GM06990 (cell line): ENCODE data around the gene ZNF488.

Source experiments
- DNase-seq: peaks from one replicate; pipeline ENCODE4 v3.0.0-alpha.2; 2011; ENCODE audit not compliant: insufficient read length; ENCODE audit errors: extremely low read depth
- H3K27me3 ChIP-seq: replicated peaks from 2 replicates; pipeline ENCODE4 v1.6.0; 2011; ENCODE audit warnings: low read length; ENCODE audit not compliant: control insufficient read depth, insufficient read depth
- H3K36me3 ChIP-seq: 2 replicates; pipeline ENCODE4 v1.5.1; 2011; ENCODE audit warnings: low read length; ENCODE audit not compliant: control insufficient read depth, insufficient read depth
- H3K4me3 ChIP-seq: replicated peaks from 2 replicates; pipeline ENCODE4 v1.5.1; 2011; ENCODE audit warnings: low read depth, mild to moderate bottlenecking, control low read depth, low read length
- TF ChIP-seq, protein P1 (sequence below): IDR thresholded peaks from 2 replicates; pipeline ENCODE4 v1.5.1; 2011; ENCODE audit warnings: low read length, control low read depth, mild to moderate bottlenecking, inconsistent platforms; ENCODE audit not compliant: insufficient read depth, poor library complexity, severe bottlenecking

Gene ZNF488

DNA sequence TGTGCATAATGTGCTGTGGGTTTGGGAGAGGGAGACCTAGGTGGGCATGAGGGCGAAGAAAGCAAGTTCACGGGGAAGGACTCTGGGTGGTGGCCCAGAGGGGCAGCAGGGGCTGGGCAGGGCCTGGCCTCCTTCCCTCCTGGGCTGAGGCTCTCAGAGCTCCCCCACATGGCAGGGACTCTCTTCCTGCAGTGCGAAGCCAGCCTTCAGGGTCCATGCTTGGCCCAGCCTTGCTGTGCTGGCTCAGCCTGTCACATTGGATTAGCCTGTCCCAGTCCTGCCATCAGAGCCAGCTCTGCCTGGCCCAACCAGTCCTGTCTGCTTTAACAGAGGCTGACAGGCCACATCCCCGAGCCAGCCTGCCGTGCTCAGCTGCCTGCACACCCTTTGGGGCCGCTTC is 20.4 kb upstream of the ZNF488 start:
- Histone ChIP-seq H3K36me3 (no peaks in the 10 kb centered on the region), H3K4me3 (no peak overlapping the region), H3K27me3 (no peaks in the 10 kb centered on the region; the same call in 1 of the 2 replicates)
- no peak for DNase-seq
- TF ChIP-seq, protein P1, sequence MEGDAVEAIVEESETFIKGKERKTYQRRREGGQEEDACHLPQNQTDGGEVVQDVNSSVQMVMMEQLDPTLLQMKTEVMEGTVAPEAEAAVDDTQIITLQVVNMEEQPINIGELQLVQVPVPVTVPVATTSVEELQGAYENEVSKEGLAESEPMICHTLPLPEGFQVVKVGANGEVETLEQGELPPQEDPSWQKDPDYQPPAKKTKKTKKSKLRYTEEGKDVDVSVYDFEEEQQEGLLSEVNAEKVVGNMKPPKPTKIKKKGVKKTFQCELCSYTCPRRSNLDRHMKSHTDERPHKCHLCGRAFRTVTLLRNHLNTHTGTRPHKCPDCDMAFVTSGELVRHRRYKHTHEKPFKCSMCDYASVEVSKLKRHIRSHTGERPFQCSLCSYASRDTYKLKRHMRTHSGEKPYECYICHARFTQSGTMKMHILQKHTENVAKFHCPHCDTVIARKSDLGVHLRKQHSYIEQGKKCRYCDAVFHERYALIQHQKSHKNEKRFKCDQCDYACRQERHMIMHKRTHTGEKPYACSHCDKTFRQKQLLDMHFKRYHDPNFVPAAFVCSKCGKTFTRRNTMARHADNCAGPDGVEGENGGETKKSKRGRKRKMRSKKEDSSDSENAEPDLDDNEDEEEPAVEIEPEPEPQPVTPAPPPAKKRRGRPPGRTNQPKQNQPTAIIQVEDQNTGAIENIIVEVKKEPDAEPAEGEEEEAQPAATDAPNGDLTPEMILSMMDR = no peak

DNA sequence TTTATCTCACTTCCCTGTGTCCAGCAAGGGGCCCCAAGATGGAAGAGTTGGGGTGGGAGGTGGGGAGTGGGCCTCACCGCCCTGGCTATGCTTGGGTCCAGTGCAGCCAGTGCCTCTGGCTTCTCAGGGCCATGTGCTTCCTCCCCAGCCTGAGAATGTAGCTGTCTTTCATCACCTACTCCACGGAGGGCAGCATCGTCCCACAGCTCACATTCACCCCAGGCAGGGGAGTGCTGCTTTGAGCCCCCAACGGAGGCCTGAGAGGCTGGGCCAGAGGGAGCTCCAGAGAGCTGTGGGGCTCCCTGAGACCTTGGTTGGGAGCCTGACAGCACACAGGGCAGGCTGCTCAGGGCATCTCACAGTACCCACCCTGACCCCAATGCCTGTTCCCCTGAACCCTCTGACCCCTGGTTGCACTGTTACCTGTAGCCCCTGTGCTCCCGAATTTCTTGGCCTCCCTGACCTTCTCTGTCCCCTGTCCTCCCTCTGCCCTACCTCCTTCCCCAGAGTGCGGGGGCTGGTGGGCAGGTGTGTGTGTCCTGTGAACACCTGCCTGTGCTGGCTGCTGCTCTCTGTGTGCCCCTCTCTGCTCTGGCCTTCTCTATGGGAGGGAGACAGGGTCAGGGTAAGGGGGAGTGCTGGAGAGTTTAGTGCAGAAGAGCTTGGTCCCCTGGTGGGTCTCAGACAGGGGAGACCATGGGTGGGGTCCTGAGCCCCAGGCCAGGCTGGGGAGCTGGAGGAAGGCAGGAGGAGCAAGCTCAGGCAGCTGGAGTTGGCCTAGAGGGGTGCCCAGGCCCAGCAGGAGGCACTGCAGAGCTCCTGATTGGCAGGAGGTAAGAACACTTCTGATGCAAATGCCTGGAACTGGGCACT is 19.6 kb upstream of the ZNF488 start:
- no peak for DNase-seq
- Histone ChIP-seq H3K36me3 (no peaks in the 10 kb centered on the region), H3K27me3 (no peaks in the 10 kb centered on the region; the same call in 1 of the 2 replicates), H3K4me3 (no peak overlapping the region)
- TF ChIP-seq, protein P1 = peak; percentile 11

DNA sequence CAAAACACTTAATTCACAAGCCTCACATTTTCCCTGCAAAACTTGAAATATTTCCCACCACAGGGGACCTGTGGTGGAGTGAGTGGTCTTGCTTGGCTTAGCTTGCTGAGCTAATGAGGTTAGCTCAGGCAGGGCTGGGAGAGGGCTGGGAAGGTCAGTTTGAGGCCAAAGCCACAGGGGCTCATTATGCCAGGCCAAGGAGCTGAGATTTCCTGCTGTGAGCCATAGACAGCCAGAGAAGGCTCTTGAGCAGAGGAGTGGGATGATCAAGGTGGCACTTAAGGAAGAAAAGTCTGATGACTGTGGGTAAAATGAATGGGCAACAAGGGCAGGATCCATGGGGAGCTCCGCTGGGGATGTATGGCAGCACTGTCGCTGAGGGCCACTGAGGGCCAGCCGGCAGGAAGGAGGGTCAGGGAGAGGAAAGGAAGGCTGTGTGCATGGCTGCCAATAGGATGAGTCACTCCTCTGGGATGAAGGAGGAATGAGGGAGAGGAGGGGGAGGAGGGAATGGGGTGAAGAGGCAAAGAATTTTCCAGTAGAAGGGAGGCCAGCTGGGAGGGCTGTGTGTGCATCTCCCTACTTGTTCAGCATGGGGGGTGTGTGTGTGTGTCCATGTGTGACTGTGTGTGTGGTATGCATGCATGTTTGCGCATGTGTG is 18.7 kb upstream of the ZNF488 start:
- TF ChIP-seq, protein P1 = no peak
- H3K27me3 ChIP-seq = no peaks in the 10 kb centered on the region; the same call in 1 of the 2 replicates
- H3K36me3 ChIP-seq = no peaks in the 10 kb centered on the region
- H3K4me3 ChIP-seq = no peak overlapping the region
- DNase-seq = no peak

DNA sequence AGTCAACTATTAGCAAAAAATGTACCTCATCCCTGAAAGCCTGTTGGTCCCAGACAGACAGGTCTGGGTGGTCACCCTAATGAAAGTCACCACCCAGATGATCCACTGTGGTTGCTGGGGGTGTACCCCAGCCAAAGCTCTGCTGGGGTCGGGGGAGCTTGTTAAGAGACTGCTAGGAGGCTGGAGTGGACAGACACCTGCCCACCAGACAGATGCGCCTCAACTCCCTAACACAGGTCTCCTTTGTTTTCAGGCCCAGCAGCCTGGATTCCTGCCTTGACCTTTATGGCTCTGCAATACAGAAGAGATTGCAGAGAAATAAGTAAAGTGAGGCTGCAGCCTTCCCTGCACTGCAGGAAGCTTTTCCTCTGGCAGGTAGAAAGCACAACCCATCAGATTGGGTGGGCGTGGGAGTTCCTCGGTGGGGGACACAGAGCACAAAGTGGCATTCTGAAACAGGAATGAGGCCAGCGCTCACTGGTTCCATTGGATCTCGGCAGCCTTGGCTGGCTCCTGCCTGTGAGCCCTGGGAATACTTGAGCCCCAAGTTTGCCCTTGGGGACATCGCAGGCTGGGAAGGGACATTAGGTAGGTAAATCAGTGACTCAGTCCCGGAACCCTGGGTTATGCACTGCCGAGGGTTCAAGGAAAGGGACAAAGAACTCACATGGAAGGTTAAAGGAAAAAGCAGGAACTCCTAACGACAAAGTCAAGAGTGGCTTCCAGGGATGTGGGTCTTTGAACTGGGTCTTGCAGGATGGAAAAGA is 18.0 kb upstream of the ZNF488 start:
- TF ChIP-seq, protein P1 = no peak
- H3K36me3 ChIP-seq = no peaks in the 10 kb centered on the region
- no peaks in the 10 kb centered on the region; the same call in 1 of the 2 replicates for H3K27me3 ChIP-seq
- DNase-seq = no peak
- no peak overlapping the region for H3K4me3 ChIP-seq

DNA sequence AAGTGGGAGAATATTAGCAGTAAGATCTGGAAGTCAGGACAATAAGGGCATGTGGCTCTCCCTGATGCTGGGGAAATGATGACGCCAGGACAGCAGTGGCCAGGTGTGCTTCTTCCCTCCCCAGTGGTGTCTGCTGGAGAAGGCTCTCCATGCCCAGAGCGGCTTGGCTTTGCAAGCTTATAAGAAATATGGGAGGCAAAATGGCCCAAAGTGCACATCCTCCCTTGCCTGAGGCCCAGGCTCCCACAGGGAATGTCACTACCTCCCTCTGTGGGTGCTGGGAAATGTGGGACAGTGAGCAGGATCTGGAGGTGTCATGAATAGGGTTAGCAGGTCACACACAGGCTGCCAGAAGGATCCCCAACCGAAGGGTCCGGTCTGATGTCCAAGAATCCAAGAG is 17.1 kb upstream of the ZNF488 start:
- no peaks in the 10 kb centered on the region; the same call in 1 of the 2 replicates for H3K27me3 ChIP-seq
- no peak for DNase-seq
- no peak overlapping the region for H3K4me3 ChIP-seq
- no peaks in the 10 kb centered on the region for H3K36me3 ChIP-seq
- TF ChIP-seq, protein P1 = no peak
